ENCODE measurements around the gene CELA1. TPM values are rescaled to one million over a fixed set of nuclear protein-coding genes. Genes with fewer than 3 reads are reported as not detected.

CELA1 gene
- total and polyA plus RNA-seq, 2 of the 13 experiments (the other 11 are each of a cell fraction or from before 2014, with no cell fraction given) = not detected

- POLR2A ChIA-PET = no interaction called here
- in situ Hi-C loops (cut with HindIII; ENCODE audit: extremely low pct_ligation_motif_present, low pct_unique_long_range_greater_than_20kb) (no loop called here), intact Hi-C loops (cut with micrococcal nuclease; ENCODE audit: unreplicated experiment) (no loop called here)
Observed at GRCh38 chr12:51360315-51360714, 13.8 kb upstream of the CELA1 start.

GRCh38 chr12:51359851-51360250 is 13.4 kb upstream of the CELA1 start:
- ChIA-PET CTCF (ENCODE audit: low intra/inter-chr PET ratio, low total read pairs) (no interaction called here), POLR2A (no interaction called here)
- intact Hi-C loops (cut with micrococcal nuclease; ENCODE audit: unreplicated experiment) (no loop called here), in situ Hi-C loops (cut with HindIII; ENCODE audit: extremely low pct_ligation_motif_present, low pct_unique_long_range_greater_than_20kb) (no loop called here)
- Histone ChIP-seq H3K4me2 (ENCODE audit: low read depth, low read length) (no peak overlapping the region), H3K36me3 (replicated peaks in 1 of 2; ENCODE audit: control insufficient read depth in 1 of 2, insufficient read depth in 2 of 2, low read length in 2 of 2) (no peaks in the 10 kb centered on the region), H4K20me1 (ENCODE audit: insufficient read depth, low read length) (no peaks in the 10 kb centered on the region), H3K27me3 (ENCODE audit: control insufficient read depth in 1 of 2, insufficient read depth in 2 of 2, low read length in 2 of 2) (0 out of 5 replicates have a peak, but pooled peaks cover 0 to 2% of the 10 kb centered on the region in 2 experiments), H3K27ac (ENCODE audit: extremely low read length, insufficient read depth, low read length) (no peak overlapping the region), H2AFZ (ENCODE audit: low read length) (no peak overlapping the region), H3K9me3 (ENCODE audit: low read length) (no peaks in the 10 kb centered on the region), H3K4me1 (ENCODE audit: insufficient read depth, low read length) (peaks cover 53% of the 10 kb centered on the region), H3K9ac (ENCODE audit: insufficient read depth, low read depth, low read length) (no peak overlapping the region), H3K4me3 (replicated peaks in 1 of 3; ENCODE audit: insufficient read depth in 1 of 3, low read depth in 2 of 3, low read length in 3 of 3) (no peak overlapping the region), H3K79me2 (ENCODE audit: insufficient read depth, low read length) (no peaks in the 10 kb centered on the region)
- 67% methylated on average over 4 of the region's 4 CpGs for WGBS (ENCODE audit: low lambda C conversion rate)
- DNase-seq (ENCODE audit: low spot score) (no peak), FAIRE-seq (no peak), ATAC-seq (no peak)
- BruUV-seq (replicated peaks) = no TSS peak
- TF ChIP-seq FIP1L1 (IDR thresholded peaks at IDR 0.05; ENCODE audit: borderline replicate concordance, insufficient read depth, low read depth, low read length) = no peak
- TF ChIP-seq ZNF143 (CRISPR knock-in tag; IDR thresholded peaks at IDR 0.05) = no peak
- TF ChIP-seq TBX3 (IDR thresholded peaks at IDR 0.05; ENCODE audit: borderline replicate concordance) = no peak
- no peak for TF ChIP-seq ZZZ3 (CRISPR knock-in tag; IDR thresholded peaks at IDR 0.05; ENCODE audit: borderline replicate concordance)
- TF ChIP-seq ZNF20 (CRISPR knock-in tag; IDR thresholded peaks at IDR 0.05) = no peak
- TF ChIP-seq MAFG (CRISPR knock-in tag; IDR thresholded peaks at IDR 0.05) = no peak
- TF ChIP-seq MLX (CRISPR knock-in tag; IDR thresholded peaks at IDR 0.05) = no peak
- no peak for TF ChIP-seq ZNF720 (CRISPR knock-in tag; IDR thresholded peaks at IDR 0.05)
- no peak for TF ChIP-seq ZNF367 (CRISPR knock-in tag; IDR thresholded peaks at IDR 0.05; ENCODE audit: borderline replicate concordance)
- no peak for TF ChIP-seq NFATC3 (CRISPR knock-in tag; IDR thresholded peaks at IDR 0.05)
- TF ChIP-seq EED (CRISPR knock-in tag; IDR thresholded peaks at IDR 0.05) = no peak

More at GRCh38 chr12:51360315-51360714, 13.8 kb upstream of the CELA1 start:
- H2AFZ ChIP-seq (ENCODE audit: low read length) = no peak overlapping the region
- no TSS peak for BruUV-seq (replicated peaks)
- no peak overlapping the region for H3K9ac ChIP-seq (ENCODE audit: insufficient read depth, low read depth, low read length)
- DNase-seq (ENCODE audit: low spot score) (no peak), FAIRE-seq (no peak), ATAC-seq (no peak)
- no peak overlapping the region for H3K27ac ChIP-seq (ENCODE audit: extremely low read length, insufficient read depth, low read length)
- H3K79me2 ChIP-seq (ENCODE audit: insufficient read depth, low read length) = no peaks in the 10 kb centered on the region
- H3K9me3 ChIP-seq (ENCODE audit: low read length) = no peaks in the 10 kb centered on the region
- no peak overlapping the region for H3K4me3 ChIP-seq (replicated peaks in 1 of 3; ENCODE audit: insufficient read depth in 1 of 3, low read depth in 2 of 3, low read length in 3 of 3)
- H3K4me2 ChIP-seq (ENCODE audit: low read depth, low read length) = no peak overlapping the region
- no peaks in the 10 kb centered on the region for H4K20me1 ChIP-seq (ENCODE audit: insufficient read depth, low read length)
- no peaks in the 10 kb centered on the region for H3K36me3 ChIP-seq (replicated peaks in 1 of 2; ENCODE audit: control insufficient read depth in 1 of 2, insufficient read depth in 2 of 2, low read length in 2 of 2)
- 97% methylated on average over 2 of the region's 2 CpGs for WGBS (ENCODE audit: low lambda C conversion rate)
- peaks cover 55% of the 10 kb centered on the region for H3K4me1 ChIP-seq (ENCODE audit: insufficient read depth, low read length)
- H3K27me3 ChIP-seq (ENCODE audit: control insufficient read depth in 1 of 2, insufficient read depth in 2 of 2, low read length in 2 of 2) = 0 out of 5 replicates have a peak, but pooled peaks cover 0 to 2% of the 10 kb centered on the region in 2 experiments
- TF ChIP-seq UBTF (CRISPR knock-in tag; IDR thresholded peaks at IDR 0.05) (no peak), ZNF136 (CRISPR knock-in tag; IDR thresholded peaks at IDR 0.05; ENCODE audit: low read depth) (no peak), ZKSCAN8 (CRISPR knock-in tag; IDR thresholded peaks at IDR 0.05; ENCODE audit: borderline replicate concordance) (no peak), ZNF737 (CRISPR knock-in tag; IDR thresholded peaks at IDR 0.05; ENCODE audit: borderline replicate concordance) (no peak)
- CTCF ChIA-PET (ENCODE audit: low intra/inter-chr PET ratio, low total read pairs) = no interaction called here

Data from HepG2 (cell line).